Nephron progenitor cell (in vitro differentiated cells): Measurements from ENCODE around the gene RNF217.

ENCODE experiments used
- DNase-seq: peaks from one replicate; pipeline ENCODE4 v3.0.0; 2021
- H3K27ac Mint-ChIP-seq: 2 replicates; pipeline ENCODE4 v1.8.0; 2021; ENCODE audit warnings: mild to moderate bottlenecking, moderate library complexity, mixed read lengths
- H3K27me3 Mint-ChIP-seq: 2 replicates; pipeline ENCODE4 v1.8.0; 2021; ENCODE audit warnings: mild to moderate bottlenecking, low read depth, mixed read lengths; ENCODE audit not compliant: poor library complexity
- H3K36me3 Mint-ChIP-seq: 2 replicates; pipeline ENCODE4 v1.8.0; 2021; ENCODE audit warnings: low read depth, mixed read lengths
- H3K4me1 Mint-ChIP-seq: 2 replicates; pipeline ENCODE4 v1.8.0; 2021; ENCODE audit warnings: mixed read lengths
- H3K4me3 Mint-ChIP-seq: 2 replicates; pipeline ENCODE4 v1.8.0; 2021; ENCODE audit warnings: mild to moderate bottlenecking, moderate library complexity, mixed read lengths
- H3K9me3 Mint-ChIP-seq: 2 replicates; pipeline ENCODE4 v1.8.0; 2021; ENCODE audit warnings: mild to moderate bottlenecking, moderate library complexity, mixed read lengths
- TF ChIP-seq, protein P1 (sequence below): fragments of 200-600 bp; sonication (generic); IDR thresholded peaks from 2 replicates; pipeline ENCODE4 v1.5.0; 2021; ENCODE audit warnings: antibody characterized with exemption

The RNF217 gene

DNA sequence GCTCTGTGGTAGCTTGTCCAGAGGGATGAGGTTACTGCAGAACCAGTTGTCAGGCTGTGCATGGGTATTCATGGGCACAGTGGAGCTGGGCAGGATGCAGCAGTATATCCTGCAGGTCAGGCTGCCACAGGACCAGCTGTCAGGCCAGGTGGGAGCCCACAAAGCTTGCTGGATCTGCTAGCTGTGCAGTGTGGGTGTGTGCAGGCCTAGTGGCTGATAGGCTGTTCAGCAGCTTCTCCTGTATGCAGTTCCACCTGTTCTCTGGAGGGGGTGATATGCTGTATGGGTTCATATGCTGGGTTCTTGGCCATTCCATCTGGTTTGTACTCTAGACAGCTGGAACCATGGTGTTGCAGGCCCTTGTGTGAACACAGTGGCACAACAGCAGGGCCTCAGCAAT, 150.7 kb downstream of the RNF217 start:
- Mint-ChIP-seq H3K27ac (no peak overlapping the region), H3K36me3 (peaks cover 26% of the 10 kb centered on the region), H3K9me3 (peaks cover 53% of the 10 kb centered on the region), H3K4me1 (no peaks in the 10 kb centered on the region), H3K4me3 (no peak overlapping the region), H3K27me3 (no peaks in the 10 kb centered on the region)
- TF ChIP-seq, protein P1, sequence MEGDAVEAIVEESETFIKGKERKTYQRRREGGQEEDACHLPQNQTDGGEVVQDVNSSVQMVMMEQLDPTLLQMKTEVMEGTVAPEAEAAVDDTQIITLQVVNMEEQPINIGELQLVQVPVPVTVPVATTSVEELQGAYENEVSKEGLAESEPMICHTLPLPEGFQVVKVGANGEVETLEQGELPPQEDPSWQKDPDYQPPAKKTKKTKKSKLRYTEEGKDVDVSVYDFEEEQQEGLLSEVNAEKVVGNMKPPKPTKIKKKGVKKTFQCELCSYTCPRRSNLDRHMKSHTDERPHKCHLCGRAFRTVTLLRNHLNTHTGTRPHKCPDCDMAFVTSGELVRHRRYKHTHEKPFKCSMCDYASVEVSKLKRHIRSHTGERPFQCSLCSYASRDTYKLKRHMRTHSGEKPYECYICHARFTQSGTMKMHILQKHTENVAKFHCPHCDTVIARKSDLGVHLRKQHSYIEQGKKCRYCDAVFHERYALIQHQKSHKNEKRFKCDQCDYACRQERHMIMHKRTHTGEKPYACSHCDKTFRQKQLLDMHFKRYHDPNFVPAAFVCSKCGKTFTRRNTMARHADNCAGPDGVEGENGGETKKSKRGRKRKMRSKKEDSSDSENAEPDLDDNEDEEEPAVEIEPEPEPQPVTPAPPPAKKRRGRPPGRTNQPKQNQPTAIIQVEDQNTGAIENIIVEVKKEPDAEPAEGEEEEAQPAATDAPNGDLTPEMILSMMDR = no peak
- DNase-seq = no peak

DNA sequence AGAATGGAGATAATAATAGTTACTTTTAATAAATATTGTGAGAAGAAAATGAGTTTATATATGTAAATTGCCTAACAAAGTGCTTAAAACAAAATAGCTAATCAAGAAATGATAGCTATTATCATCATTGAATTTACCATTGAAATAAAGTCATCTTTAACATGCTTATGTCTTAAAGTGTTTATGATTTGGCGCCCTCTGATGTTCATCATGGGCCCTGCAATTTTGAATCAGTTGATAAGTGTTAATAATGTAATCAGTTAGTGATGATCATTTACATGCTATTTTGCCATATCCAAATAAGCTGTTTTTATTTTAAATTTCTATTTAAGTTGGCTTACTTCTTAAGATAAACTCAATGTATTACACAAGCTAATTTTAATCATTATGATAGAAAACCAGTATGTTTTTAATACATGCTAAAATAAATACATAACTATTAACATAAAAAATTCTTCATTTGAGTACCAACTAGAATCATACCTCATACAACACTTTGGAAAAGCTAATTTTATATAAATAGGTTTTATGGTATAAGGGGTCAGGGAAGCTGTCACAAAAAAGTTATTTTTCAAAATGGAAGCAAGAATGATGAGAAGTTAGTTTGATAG, 152.1 kb downstream of the RNF217 start:
- Mint-ChIP-seq H3K27ac (no peak overlapping the region), H3K36me3 (peaks cover 19% of the 10 kb centered on the region), H3K4me3 (no peak overlapping the region), H3K9me3 (peaks cover 41% of the 10 kb centered on the region), H3K4me1 (no peaks in the 10 kb centered on the region), H3K27me3 (no peaks in the 10 kb centered on the region)
- peak; percentile 38 for DNase-seq
- TF ChIP-seq, protein P1 = peak; percentile 79

DNA sequence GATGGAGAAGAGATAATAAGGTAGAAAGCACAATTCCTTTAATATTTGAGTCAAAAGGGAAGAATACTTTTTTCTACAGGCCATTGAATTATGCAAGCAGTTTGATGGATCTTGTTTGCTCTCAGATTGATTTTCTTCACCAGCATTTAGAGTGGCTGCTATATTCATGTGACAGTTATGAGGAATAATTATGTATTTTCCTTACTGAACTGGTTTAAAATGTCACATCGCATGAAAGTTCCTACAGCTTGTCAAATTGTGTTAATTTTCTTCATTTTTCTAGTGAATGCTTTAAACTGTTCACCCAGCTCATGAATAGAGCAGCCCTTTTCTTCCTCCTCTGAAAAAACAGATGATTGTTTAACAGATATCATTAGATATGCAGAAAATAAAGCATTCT, 153.9 kb downstream of the RNF217 start:
- peaks cover 11% of the 10 kb centered on the region for H3K36me3 Mint-ChIP-seq
- no peak for DNase-seq
- H3K4me3 Mint-ChIP-seq = no peak overlapping the region
- TF ChIP-seq, protein P1 = no peak
- no peak overlapping the region for H3K27ac Mint-ChIP-seq
- peaks cover 7% of the 10 kb centered on the region for H3K4me1 Mint-ChIP-seq
- H3K27me3 Mint-ChIP-seq = no peaks in the 10 kb centered on the region
- H3K9me3 Mint-ChIP-seq = peaks cover 23% of the 10 kb centered on the region

DNA sequence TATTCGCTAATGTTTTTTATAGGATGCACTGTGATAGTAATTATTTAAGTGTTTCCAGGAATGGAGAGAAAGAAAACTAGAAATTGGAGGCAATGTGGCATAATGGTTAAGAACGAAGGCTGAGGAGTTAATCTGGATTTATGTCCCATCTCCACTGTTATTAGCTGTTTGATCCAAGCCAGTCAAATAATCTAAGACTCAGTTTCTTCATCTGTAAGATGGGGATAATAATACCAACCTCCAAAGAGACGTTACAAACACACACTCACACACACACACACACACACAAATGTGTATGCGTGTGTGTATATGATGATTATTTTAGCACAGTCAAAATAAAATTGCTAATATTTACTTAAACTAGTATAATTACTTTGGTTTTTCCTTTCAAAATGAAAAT, 154.5 kb downstream of the RNF217 start:
- Mint-ChIP-seq H3K36me3 (peaks cover 7% of the 10 kb centered on the region), H3K4me1 (peaks cover 7% of the 10 kb centered on the region), H3K27me3 (no peaks in the 10 kb centered on the region), H3K27ac (no peak overlapping the region), H3K4me3 (no peak overlapping the region), H3K9me3 (peaks cover 17% of the 10 kb centered on the region)
- TF ChIP-seq, protein P1 = no peak
- no peak for DNase-seq

DNA sequence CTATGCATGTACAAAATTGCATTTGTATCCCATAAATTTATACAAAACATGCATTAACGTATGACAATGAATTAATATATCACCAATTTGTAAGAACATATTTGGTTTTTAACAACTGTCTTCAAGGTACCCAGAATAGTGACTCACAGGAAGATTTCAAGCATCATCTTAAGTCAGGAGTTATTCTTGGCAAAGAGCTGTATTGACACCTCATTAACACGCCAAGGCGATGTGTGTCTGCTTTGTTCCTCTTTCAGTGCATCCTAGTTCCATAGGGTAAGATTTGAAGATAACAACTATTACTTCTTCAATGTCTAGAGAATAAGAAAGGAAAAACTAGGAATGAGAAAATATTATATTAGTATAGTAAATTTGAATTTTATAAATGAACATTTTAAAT, 155.6 kb downstream of the RNF217 start:
- H3K27me3 Mint-ChIP-seq = no peaks in the 10 kb centered on the region
- H3K36me3 Mint-ChIP-seq = no peaks in the 10 kb centered on the region
- no peak for DNase-seq
- no peak overlapping the region for H3K27ac Mint-ChIP-seq
- peaks cover 7% of the 10 kb centered on the region for H3K9me3 Mint-ChIP-seq
- H3K4me3 Mint-ChIP-seq = no peak overlapping the region
- H3K4me1 Mint-ChIP-seq = peaks cover 7% of the 10 kb centered on the region
- TF ChIP-seq, protein P1 = no peak

DNA sequence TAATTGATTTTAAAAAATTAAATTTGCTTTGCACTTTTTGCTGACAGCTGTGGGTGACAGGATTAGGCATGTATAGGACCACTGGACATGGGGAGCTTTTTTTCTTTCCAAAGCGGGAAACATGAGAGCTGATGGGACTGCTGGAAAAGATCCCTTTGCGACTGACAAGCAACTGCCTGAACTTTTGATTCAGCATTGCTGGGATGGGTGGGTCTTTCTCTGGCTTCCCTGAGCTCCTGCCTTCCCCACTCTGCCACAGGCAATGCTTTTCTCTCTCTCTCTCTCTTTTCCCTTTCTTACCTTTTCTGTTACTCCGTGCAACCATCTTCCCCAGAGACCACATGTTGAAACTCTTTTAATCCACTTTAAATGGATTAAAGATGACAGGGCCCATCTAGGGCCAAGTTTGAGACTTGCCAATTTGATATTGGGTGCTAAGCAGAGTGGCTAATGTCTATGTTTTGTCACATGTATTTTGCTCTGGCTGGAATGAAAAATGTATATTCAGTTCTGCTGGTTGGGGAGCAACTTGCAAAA, 157.9 kb downstream of the RNF217 start:
- H3K27me3 Mint-ChIP-seq = no peaks in the 10 kb centered on the region
- peaks cover 7% of the 10 kb centered on the region for H3K36me3 Mint-ChIP-seq
- peaks cover 16% of the 10 kb centered on the region for H3K4me1 Mint-ChIP-seq
- H3K4me3 Mint-ChIP-seq = no peak overlapping the region
- peaks cover 9% of the 10 kb centered on the region for H3K9me3 Mint-ChIP-seq
- H3K27ac Mint-ChIP-seq = no peak overlapping the region
- DNase-seq = no peak
- TF ChIP-seq, protein P1 = no peak
